HEK293 (cell line): ENCODE data around the gene RTTN.

Source experiments
- CTCF ChIA-PET: fragments of 350-600 bp; formaldehyde crosslinking; extraction: SDS; loops from one replicate; lab custom pipeline; 2021; ENCODE audit warnings: antibody characterized with exemption; lab: Yijun Ruan, JAX
- POLR2A ChIA-PET: fragments of 300-600 bp; formaldehyde crosslinking; extraction: SDS; loops from one replicate; lab custom pipeline; 2020; ENCODE audit warnings: antibody characterized with exemption, inconsistent platforms; lab: Yijun Ruan, JAX
- H3K27ac ChIP-seq: fragments of 200-500 bp; sonication (Bioruptor generic); 2 replicates; pipeline ENCODE4 v1.5.1; 2014; ENCODE audit warnings: low read depth, low read length, control low read depth, inconsistent platforms; ENCODE audit errors: extremely low read depth
- H3K36me3 ChIP-seq, 2 experiments: fragments of 200-500 bp in 1 of 2; sonication (Bioruptor generic) in 1 of 2; 1 replicate in 1 of 2; 2 replicates in 1 of 2; pipeline ENCODE4 v1.5.1; 2014 to 2017; ENCODE audit warnings: inconsistent platforms in 2 of 2, low read length in 2 of 2; ENCODE audit not compliant: control insufficient read depth in 2 of 2, insufficient read depth in 1 of 2
- H3K4me1 ChIP-seq: fragments of 200-500 bp; sonication (Bioruptor generic); 2 replicates; pipeline ENCODE4 v1.5.1; 2014; ENCODE audit warnings: mild to moderate bottlenecking, low read length, inconsistent platforms; ENCODE audit not compliant: control insufficient read depth, insufficient read depth
- H3K4me3 ChIP-seq: 2 replicates; pipeline ENCODE4 v1.5.1; 2011; ENCODE audit warnings: low read depth, mild to moderate bottlenecking, control low read depth, low read length, moderate library complexity
- H3K9me3 ChIP-seq: fragments of 200-500 bp; sonication (Bioruptor generic); 2 replicates; pipeline ENCODE4 v1.5.1; 2014; ENCODE audit warnings: low read depth, low read length, inconsistent platforms; ENCODE audit not compliant: control insufficient read depth, insufficient read depth
- INSM2 ChIP-seq: fragments of 450-650 bp; formaldehyde crosslinking; IDR thresholded peaks from 2 replicates; pipeline ENCODE4 v1.5.1; 2016; ENCODE audit warnings: missing biosample characterization, missing genetic modification characterization
- KLF9 ChIP-seq: fragments of 450-650 bp; formaldehyde crosslinking; IDR thresholded peaks from 2 replicates; pipeline ENCODE4 v1.5.1; 2016; ENCODE audit warnings: missing biosample characterization, missing genetic modification characterization, low read depth
- PRDM1 ChIP-seq: fragments of 450-650 bp; formaldehyde crosslinking; IDR thresholded peaks from 2 replicates; pipeline ENCODE4; 2016; ENCODE audit warnings: missing biosample characterization, missing genetic modification characterization
- RBAK ChIP-seq: fragments of 450-650 bp; formaldehyde crosslinking; IDR thresholded peaks from 2 replicates; pipeline ENCODE4 v1.5.1; 2016; ENCODE audit warnings: missing biosample characterization, missing genetic modification characterization
- SCRT2 ChIP-seq: fragments of 450-650 bp; formaldehyde crosslinking; IDR thresholded peaks from 2 replicates; pipeline ENCODE4 v1.5.1; 2016; ENCODE audit warnings: missing biosample characterization, missing genetic modification characterization
- SP2 ChIP-seq: fragments of 450-650 bp; formaldehyde crosslinking; IDR thresholded peaks from 2 replicates; pipeline ENCODE4 v1.5.1; 2016; ENCODE audit warnings: missing biosample characterization, missing genetic modification characterization
- SP7 ChIP-seq: fragments of 450-650 bp; formaldehyde crosslinking; IDR thresholded peaks from 2 replicates; pipeline ENCODE4 v1.5.1; 2016; ENCODE audit warnings: missing biosample characterization, missing genetic modification characterization
- WT1 ChIP-seq: fragments of 450-650 bp; formaldehyde crosslinking; IDR thresholded peaks from 2 replicates; pipeline ENCODE4 v1.5.1; 2016; ENCODE audit warnings: missing biosample characterization, missing genetic modification characterization
- ZBTB44 ChIP-seq: fragments of 450-650 bp; IDR thresholded peaks from 2 replicates; pipeline ENCODE4 v1.5.1; 2018; ENCODE audit warnings: missing biosample characterization, mild to moderate bottlenecking, missing genetic modification characterization
- ZEB2 ChIP-seq: fragments of 450-650 bp; formaldehyde crosslinking; IDR thresholded peaks from 2 replicates; pipeline ENCODE4 v1.5.1; 2016; ENCODE audit warnings: missing biosample characterization, missing genetic modification characterization
- ZNF114 ChIP-seq: fragments of 450-650 bp; formaldehyde crosslinking; IDR thresholded peaks from 2 replicates; pipeline ENCODE4 v1.5.0; 2017; ENCODE audit warnings: missing biosample characterization, missing genetic modification characterization
- ZNF132 ChIP-seq: fragments of 450-650 bp; formaldehyde crosslinking; IDR thresholded peaks from 2 replicates; pipeline ENCODE4 v1.5.1; 2017; ENCODE audit warnings: missing biosample characterization, missing genetic modification characterization, borderline replicate concordance
- ZNF138 ChIP-seq: fragments of 450-650 bp; formaldehyde crosslinking; IDR thresholded peaks from 2 replicates; pipeline ENCODE4 v1.5.1; 2016; ENCODE audit warnings: missing biosample characterization, missing genetic modification characterization, borderline replicate concordance
- ZNF169 ChIP-seq: fragments of 450-650 bp; formaldehyde crosslinking; IDR thresholded peaks from 2 replicates; pipeline ENCODE4 v1.5.1; 2016; ENCODE audit warnings: missing biosample characterization, missing genetic modification characterization
- ZNF175 ChIP-seq: fragments of 450-650 bp; formaldehyde crosslinking; IDR thresholded peaks from 2 replicates; pipeline ENCODE4 v1.5.1; 2016; ENCODE audit warnings: missing biosample characterization, missing genetic modification characterization
- ZNF184 ChIP-seq: fragments of 450-650 bp; IDR thresholded peaks from 2 replicates; pipeline ENCODE4 v1.5.1; 2018; ENCODE audit warnings: missing biosample characterization, mild to moderate bottlenecking, missing genetic modification characterization
- ZNF202 ChIP-seq: fragments of 450-650 bp; formaldehyde crosslinking; IDR thresholded peaks from 2 replicates; pipeline ENCODE4 v1.5.1; 2016; ENCODE audit warnings: missing biosample characterization, missing genetic modification characterization, borderline replicate concordance
- ZNF266 ChIP-seq: fragments of 450-650 bp; formaldehyde crosslinking; IDR thresholded peaks from 2 replicates; pipeline ENCODE4 v1.5.1; 2016; ENCODE audit warnings: missing biosample characterization, missing genetic modification characterization, low read depth
- ZNF391 ChIP-seq: fragments of 450-650 bp; formaldehyde crosslinking; IDR thresholded peaks from 2 replicates; pipeline ENCODE4 v1.5.1; 2016; ENCODE audit warnings: low read depth, missing biosample characterization, missing genetic modification characterization, borderline replicate concordance
- ZNF449 ChIP-seq: fragments of 450-650 bp; formaldehyde crosslinking; IDR thresholded peaks from 2 replicates; pipeline ENCODE4 v1.5.1; 2017; ENCODE audit warnings: missing biosample characterization, mild to moderate bottlenecking, missing genetic modification characterization, moderate library complexity
- ZNF521 ChIP-seq: fragments of 450-650 bp; formaldehyde crosslinking; IDR thresholded peaks from 2 replicates; pipeline ENCODE4 v1.5.1; 2017; ENCODE audit warnings: missing biosample characterization, mild to moderate bottlenecking, missing genetic modification characterization
- ZNF585B ChIP-seq: fragments of 450-650 bp; formaldehyde crosslinking; IDR thresholded peaks from 2 replicates; pipeline ENCODE4 v1.5.1; 2016; ENCODE audit warnings: missing biosample characterization, missing genetic modification characterization
- ZNF600 ChIP-seq: fragments of 450-650 bp; formaldehyde crosslinking; IDR thresholded peaks from 2 replicates; pipeline ENCODE4 v1.5.1; 2016; ENCODE audit warnings: missing biosample characterization, missing genetic modification characterization
- ZNF626 ChIP-seq: fragments of 450-650 bp; sonication (Bioruptor Pico); formaldehyde crosslinking; IDR thresholded peaks from 2 replicates; pipeline ENCODE4 v1.5.1; 2018; ENCODE audit warnings: missing biosample characterization, missing genetic modification characterization, inconsistent platforms
- ZNF654 ChIP-seq: fragments of 450-650 bp; formaldehyde crosslinking; IDR thresholded peaks from 2 replicates; pipeline ENCODE4 v1.5.1; 2016; ENCODE audit warnings: low read depth, missing biosample characterization, missing genetic modification characterization
- ZNF747 ChIP-seq: fragments of 450-650 bp; formaldehyde crosslinking; IDR thresholded peaks from 2 replicates; pipeline ENCODE4 v1.5.1; 2016; ENCODE audit warnings: missing biosample characterization, missing genetic modification characterization
- ZNF776 ChIP-seq: fragments of 450-650 bp; formaldehyde crosslinking; IDR thresholded peaks from 2 replicates; pipeline ENCODE4 v1.5.0; 2017; ENCODE audit warnings: missing biosample characterization, missing genetic modification characterization, borderline replicate concordance
- ZSCAN23 ChIP-seq: fragments of 450-650 bp; formaldehyde crosslinking; IDR thresholded peaks from 2 replicates; pipeline ENCODE4 v1.5.1; 2016; ENCODE audit warnings: missing biosample characterization, missing genetic modification characterization
- ZSCAN30 ChIP-seq: fragments of 450-650 bp; IDR thresholded peaks from 2 replicates; pipeline ENCODE4 v1.5.1; 2018; ENCODE audit warnings: missing biosample characterization, mild to moderate bottlenecking, missing genetic modification characterization, moderate library complexity
- TF ChIP-seq, protein P1 (sequence below): fragments of 450-650 bp; formaldehyde crosslinking; IDR thresholded peaks from 2 replicates; pipeline ENCODE4 v1.5.1; 2016; ENCODE audit warnings: missing biosample characterization, missing genetic modification characterization

The RTTN gene

DNA sequence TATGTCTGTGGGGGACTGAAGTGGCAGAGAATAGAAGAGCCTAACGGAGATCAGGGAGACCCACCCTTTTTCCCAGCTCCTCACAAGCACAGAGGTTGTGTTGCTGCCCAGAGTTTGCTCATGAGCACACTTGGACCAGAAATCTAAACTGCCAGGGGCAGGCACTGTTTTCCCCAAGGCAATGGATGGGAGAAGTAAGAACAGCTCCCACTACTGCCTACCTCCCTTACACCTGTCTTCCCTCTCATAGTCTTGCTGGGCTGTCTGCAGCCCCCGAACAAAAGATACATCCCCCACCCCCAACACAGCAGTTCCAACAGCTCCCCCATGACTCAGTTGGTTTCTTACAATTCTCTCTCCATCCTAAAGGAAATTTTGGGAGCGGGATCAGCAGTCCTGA, 209.7 kb downstream of the RTTN start:
- TF ChIP-seq RBAK (tag by site-specific recombination): no peak
- no peak for TF ChIP-seq ZNF202
- TF ChIP-seq ZNF266 (tag by site-specific recombination): no peak
- no peak for TF ChIP-seq SP2 (tag by site-specific recombination)
- TF ChIP-seq KLF9 (tag by site-specific recombination): no peak
- no peak for TF ChIP-seq WT1 (tag by site-specific recombination)
- TF ChIP-seq ZNF626 (tag by site-specific recombination): no peak
- no peak for TF ChIP-seq PRDM1 (tag by site-specific recombination)
- no peak for TF ChIP-seq ZNF184 (tag by site-specific recombination)
- TF ChIP-seq ZNF747: no peak
- no peak for TF ChIP-seq ZNF169
- TF ChIP-seq ZNF521 (tag by site-specific recombination): no peak
- TF ChIP-seq ZNF175 (tag by site-specific recombination): no peak
- no peak for TF ChIP-seq ZNF391 (tag by site-specific recombination)
- TF ChIP-seq SP7 (tag by site-specific recombination): no peak
- no peak for TF ChIP-seq ZNF449
- no peak for TF ChIP-seq ZSCAN30 (tag by site-specific recombination)
- TF ChIP-seq ZEB2 (tag by site-specific recombination): no peak
- no peak for TF ChIP-seq ZNF776 (tag by site-specific recombination)
- no peak for TF ChIP-seq ZNF138
- Histone ChIP-seq H3K4me1 (no peaks in the 10 kb centered on the region), H3K27ac (no peak overlapping the region), H3K4me3 (no peak overlapping the region), H3K9me3 (no peaks in the 10 kb centered on the region), H3K36me3 (no peaks in the 10 kb centered on the region)
- ChIA-PET CTCF (interaction anchor here (0.6 kb wide), 2 partner anchors 38 to 78 kb away, joined by 3 to 7 read pairs; no protein-coding TSS in a partner anchor), POLR2A (no interaction called here)

DNA sequence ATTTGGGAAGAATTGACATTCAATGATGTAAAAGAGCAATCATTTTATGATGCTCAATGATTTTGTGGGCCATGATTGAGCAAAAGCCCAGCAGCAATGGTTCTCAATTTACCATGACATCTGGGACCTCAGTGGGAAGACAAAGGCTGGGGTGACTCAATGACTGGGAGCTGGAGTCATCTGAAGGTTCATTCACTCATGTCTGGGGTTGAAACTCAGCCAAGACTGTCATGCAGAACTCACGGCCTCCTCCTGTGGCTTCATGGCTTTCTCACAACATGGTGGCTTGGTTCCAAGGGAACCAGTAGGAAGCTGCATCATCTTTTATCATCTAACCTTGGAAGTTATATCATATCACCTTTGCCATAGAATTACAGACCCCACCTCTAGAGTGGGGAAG, 212.7 kb downstream of the RTTN start:
- Histone ChIP-seq H3K36me3 (no peaks in the 10 kb centered on the region), H3K4me1 (no peaks in the 10 kb centered on the region), H3K27ac (no peak overlapping the region), H3K4me3 (no peak overlapping the region), H3K9me3 (no peaks in the 10 kb centered on the region)
- ChIA-PET CTCF (no interaction called here), POLR2A (no interaction called here)
- TF ChIP-seq SP2 (tag by site-specific recombination): no peak
- TF ChIP-seq ZNF654 (tag by site-specific recombination): no peak
- TF ChIP-seq ZBTB44 (tag by site-specific recombination): no peak
- TF ChIP-seq ZNF132 (tag by site-specific recombination): no peak
- no peak for TF ChIP-seq INSM2 (tag by site-specific recombination)
- TF ChIP-seq ZNF114 (tag by site-specific recombination): no peak
- no peak for TF ChIP-seq ZSCAN23 (tag by site-specific recombination)
- no peak for TF ChIP-seq ZNF600 (tag by site-specific recombination)
- TF ChIP-seq, protein P1, sequence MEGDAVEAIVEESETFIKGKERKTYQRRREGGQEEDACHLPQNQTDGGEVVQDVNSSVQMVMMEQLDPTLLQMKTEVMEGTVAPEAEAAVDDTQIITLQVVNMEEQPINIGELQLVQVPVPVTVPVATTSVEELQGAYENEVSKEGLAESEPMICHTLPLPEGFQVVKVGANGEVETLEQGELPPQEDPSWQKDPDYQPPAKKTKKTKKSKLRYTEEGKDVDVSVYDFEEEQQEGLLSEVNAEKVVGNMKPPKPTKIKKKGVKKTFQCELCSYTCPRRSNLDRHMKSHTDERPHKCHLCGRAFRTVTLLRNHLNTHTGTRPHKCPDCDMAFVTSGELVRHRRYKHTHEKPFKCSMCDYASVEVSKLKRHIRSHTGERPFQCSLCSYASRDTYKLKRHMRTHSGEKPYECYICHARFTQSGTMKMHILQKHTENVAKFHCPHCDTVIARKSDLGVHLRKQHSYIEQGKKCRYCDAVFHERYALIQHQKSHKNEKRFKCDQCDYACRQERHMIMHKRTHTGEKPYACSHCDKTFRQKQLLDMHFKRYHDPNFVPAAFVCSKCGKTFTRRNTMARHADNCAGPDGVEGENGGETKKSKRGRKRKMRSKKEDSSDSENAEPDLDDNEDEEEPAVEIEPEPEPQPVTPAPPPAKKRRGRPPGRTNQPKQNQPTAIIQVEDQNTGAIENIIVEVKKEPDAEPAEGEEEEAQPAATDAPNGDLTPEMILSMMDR (tag by site-specific recombination): no peak
- TF ChIP-seq ZNF202: no peak
- no peak for TF ChIP-seq SCRT2 (tag by site-specific recombination)
- no peak for TF ChIP-seq ZNF391 (tag by site-specific recombination)
- TF ChIP-seq ZNF266 (tag by site-specific recombination): no peak
- TF ChIP-seq ZNF585B (tag by site-specific recombination): no peak
